Keratinocyte (primary cell): ENCODE measurements around the gene RPAP2. TPM values are rescaled to one million over a fixed set of nuclear protein-coding genes. Genes with fewer than 3 reads are reported as not detected.

Experiments
- DNase-seq: peaks from one replicate; pipeline ENCODE4 v3.0.0-alpha.2; 2011; ENCODE audit warnings: low read depth, missing footprints, low spot score
- FAIRE-seq: peaks from 2 replicates; lab custom pipeline; 2011; peaks lifted over from hg19 to GRCh38; lab: Jason Lieb, UNC
- H2AFZ ChIP-seq: 2 replicates; pipeline ENCODE4 v1.6.0; 2012; ENCODE audit warnings: low read length, control low read depth, inconsistent platforms; ENCODE audit not compliant: control insufficient read depth
- H3K27ac ChIP-seq: 2 replicates; pipeline ENCODE4 v1.5.1; 2011; ENCODE audit warnings: low read length; ENCODE audit not compliant: control insufficient read depth, insufficient read depth
- H3K27me3 ChIP-seq: 3 replicates; pipeline ENCODE4 v1.6.0; 2011; ENCODE audit warnings: low read length; ENCODE audit not compliant: control insufficient read depth, insufficient read depth; ENCODE audit errors: extremely low read depth
- H3K36me3 ChIP-seq, 2 experiments: 2 replicates in 1 of 2; 3 replicates in 1 of 2; pipeline ENCODE4 v1.5.1; 2011; ENCODE audit warnings: low read length in 2 of 2, mild to moderate bottlenecking in 1 of 2; ENCODE audit not compliant: control insufficient read depth in 2 of 2, insufficient read depth in 2 of 2; ENCODE audit errors: extremely low read depth in 1 of 2
- H3K4me1 ChIP-seq: 3 replicates; pipeline ENCODE4 v1.5.1; 2011; ENCODE audit warnings: low read length; ENCODE audit not compliant: control insufficient read depth, insufficient read depth; ENCODE audit errors: extremely low read depth
- H3K4me2 ChIP-seq: 3 replicates; pipeline ENCODE4 v1.6.0; 2011; ENCODE audit warnings: low read depth, low read length; ENCODE audit not compliant: control insufficient read depth, insufficient read depth; ENCODE audit errors: extremely low read depth
- H3K4me3 ChIP-seq, 3 experiments: fragments of 200-600 bp in 1 of 3; sonication (generic) in 1 of 3; 2 replicates in 2 of 3; 3 replicates in 1 of 3; pipeline ENCODE4 v1.5.1; 2011 to 2016; ENCODE audit warnings: low read length in 3 of 3, mild to moderate bottlenecking in 3 of 3, control low read depth in 2 of 3, inconsistent platforms in 1 of 3, low read depth in 1 of 3, mixed read lengths in 1 of 3, mixed run types in 1 of 3, moderate library complexity in 1 of 3; ENCODE audit not compliant: control insufficient read depth in 2 of 3, insufficient read depth in 2 of 3; ENCODE audit errors: extremely low read depth in 1 of 3
- H3K79me2 ChIP-seq: 2 replicates; pipeline ENCODE4 v1.6.0; 2012; ENCODE audit warnings: low read length; ENCODE audit not compliant: control insufficient read depth, insufficient read depth
- H3K9ac ChIP-seq: 3 replicates; pipeline ENCODE4 v1.6.0; 2011; ENCODE audit warnings: low read length; ENCODE audit not compliant: control insufficient read depth, insufficient read depth; ENCODE audit errors: extremely low read depth
- H3K9me1 ChIP-seq: 3 replicates; pipeline ENCODE4 v1.6.0; 2011; ENCODE audit warnings: low read length; ENCODE audit not compliant: control insufficient read depth, insufficient read depth; ENCODE audit errors: extremely low read depth
- H3K9me3 ChIP-seq: 2 replicates; pipeline ENCODE4 v1.5.1; 2012; ENCODE audit warnings: low read depth, low read length; ENCODE audit not compliant: control insufficient read depth
- H4K20me1 ChIP-seq: 3 replicates; pipeline ENCODE4 v1.6.0; 2011; ENCODE audit warnings: low read length; ENCODE audit not compliant: control insufficient read depth, insufficient read depth; ENCODE audit errors: extremely low read depth
- CTCF ChIP-seq, 3 experiments: IDR thresholded peaks in 1 of 3; conservative IDR thresholded peaks in 1 of 3; optimal IDR thresholded peaks in 1 of 3; 2 replicates in 2 of 3; 3 replicates in 1 of 3; pipeline versions ENCODE3 to v1.5.1; 2011; ENCODE audit warnings: low read length in 3 of 3, mild to moderate bottlenecking in 3 of 3, moderate library complexity in 2 of 3, control low read depth in 1 of 3, inconsistent platforms in 1 of 3; ENCODE audit not compliant: insufficient read depth in 2 of 3; ENCODE audit errors: extremely low read depth in 1 of 3
- EZH2 ChIP-seq: IDR thresholded peaks from one replicate; pipeline ENCODE4 v1.6.1; 2012; ENCODE audit warnings: inconsistent platforms, mild to moderate bottlenecking, low read length, moderate library complexity
- dilution Hi-C: fragments of 300-500 bp; cut with MboI; formaldehyde crosslinking; loops from one replicate; pipeline ENCODE4 v1.7.0; 2020; ENCODE audit warnings: low sequenced_read_pairs; ENCODE audit not compliant: extremely low pct_ligation_motif_present
- polyA plus RNA-seq, 5 experiments: library from polyadenylated mRNA; depleted of rRNA in 3 of 5; stranded (reverse) in 3 of 5; stranded (forward) in 1 of 5; unstranded in 1 of 5; fragments of >200 nt; gene quantifications; 1 replicate in 1 of 5; 2 replicates in 3 of 5; 3 replicates in 1 of 5; pipeline versions ENCODE4 v1.2.1 to v1.2.3, GENCODE V29; 2011 to 2012; ENCODE audit warnings: missing spikeins in 2 of 5, low read depth in 1 of 5, low replicate concordance in 1 of 5

RPAP2 gene
- polyA plus RNA-seq, 1 donor (not counting 4 experiments of a cell fraction or from before 2014, with no cell fraction given) = 21.5 TPM

DNA sequence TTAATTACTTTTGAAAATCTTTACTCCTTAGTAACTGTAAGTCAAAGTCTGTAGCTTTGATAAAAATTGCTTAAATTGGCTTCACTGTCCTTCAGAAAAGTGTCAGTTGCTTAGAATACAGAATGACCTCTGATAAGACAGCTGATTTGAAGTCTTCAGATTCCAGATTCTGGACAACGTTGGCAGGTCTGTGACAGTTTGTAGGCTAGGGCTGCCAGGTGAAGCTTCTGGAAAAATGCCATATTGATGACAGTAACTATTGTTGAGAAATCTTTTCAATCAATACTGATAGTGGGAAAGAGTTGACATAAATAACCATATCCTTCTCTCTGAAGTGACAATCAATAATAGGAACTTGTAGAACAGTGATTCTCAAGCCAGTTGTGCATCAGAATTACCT lies 41.3 kb downstream of the RPAP2 start:
- H2AFZ ChIP-seq = no peak overlapping the region
- no peaks in the 10 kb centered on the region for H3K79me2 ChIP-seq
- H3K27me3 ChIP-seq = no peaks in the 10 kb centered on the region
- H3K4me3 ChIP-seq = no peak overlapping the region
- dilution Hi-C loops = no loop called here
- no peak for TF ChIP-seq EZH2
- H3K9me3 ChIP-seq = no peaks in the 10 kb centered on the region
- H3K27ac ChIP-seq = no peak overlapping the region
- DNase-seq (no peak), FAIRE-seq (no peak)
- no peak overlapping the region for H3K4me2 ChIP-seq
- H3K9me1 ChIP-seq = no peaks in the 10 kb centered on the region
- no peak overlapping the region for H3K9ac ChIP-seq
- no peaks in the 10 kb centered on the region for H3K4me1 ChIP-seq
- no peaks in the 10 kb centered on the region for H4K20me1 ChIP-seq
- peaks cover 0 to 5% of the 10 kb centered on the region in 2 experiments for H3K36me3 ChIP-seq

DNA sequence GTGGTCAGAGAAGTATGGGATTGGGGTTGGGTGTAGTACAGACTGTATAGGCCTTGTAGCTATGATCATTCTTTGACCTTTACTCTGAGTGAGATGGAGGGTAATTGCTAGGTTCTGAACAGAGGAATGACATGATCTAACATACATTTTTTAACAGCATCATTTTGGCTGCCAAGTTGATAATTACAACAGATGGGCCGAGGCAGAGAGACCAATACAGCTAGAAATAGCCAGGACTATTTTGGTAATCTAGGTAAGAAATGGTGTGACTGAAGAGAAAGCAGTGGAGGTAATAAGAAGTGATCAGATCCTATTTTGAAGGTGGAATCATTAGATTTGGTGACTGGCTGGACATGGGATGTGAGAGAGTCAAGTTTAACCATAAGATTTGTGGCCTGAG lies 43.5 kb downstream of the RPAP2 start:
- no peak for FAIRE-seq
- no peak for TF ChIP-seq CTCF (optimal IDR thresholded peaks at IDR 0.05 in 1 of 3, IDR thresholded peaks at IDR 0.05 in 1 of 3, conservative IDR thresholded peaks at IDR 0.05 in 1 of 3; ENCODE audit: extremely low read depth in 1 of 3, insufficient read depth in 2 of 3, low read length in 3 of 3)
- TF ChIP-seq EZH2 = no peak
- dilution Hi-C loops = no loop called here

DNA sequence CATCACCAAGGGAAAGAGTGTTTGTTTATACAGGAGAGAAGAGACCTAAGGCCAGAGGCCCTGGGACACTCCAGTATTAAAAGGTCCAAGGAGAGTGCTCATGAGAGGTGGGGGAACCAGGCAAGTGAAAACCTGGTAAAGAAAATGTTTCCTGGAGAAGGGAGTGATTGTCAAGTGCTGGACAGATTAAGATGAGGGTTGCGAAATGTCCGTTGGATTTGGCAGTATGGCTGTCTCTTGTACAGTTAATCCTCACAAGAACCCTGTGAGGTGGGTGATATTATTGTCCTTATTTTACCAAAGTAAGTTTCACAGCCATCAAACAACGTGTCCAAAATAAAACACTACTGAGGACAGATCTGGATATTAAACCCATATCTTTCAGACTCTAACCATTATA lies 44.2 kb downstream of the RPAP2 start:
- Histone ChIP-seq H3K4me1 (no peaks in the 10 kb centered on the region), H3K9ac (no peak overlapping the region), H3K36me3 (peaks cover 0 to 3% of the 10 kb centered on the region in 2 experiments), H3K9me1 (no peaks in the 10 kb centered on the region), H3K4me3 (no peak overlapping the region), H3K27ac (no peak overlapping the region), H3K4me2 (no peak overlapping the region), H3K9me3 (no peaks in the 10 kb centered on the region), H3K27me3 (no peaks in the 10 kb centered on the region), H4K20me1 (no peaks in the 10 kb centered on the region), H2AFZ (no peak overlapping the region), H3K79me2 (no peaks in the 10 kb centered on the region)
- dilution Hi-C loops = no loop called here
- TF ChIP-seq CTCF (optimal IDR thresholded peaks at IDR 0.05 in 1 of 3, IDR thresholded peaks at IDR 0.05 in 1 of 3, conservative IDR thresholded peaks at IDR 0.05 in 1 of 3; ENCODE audit: extremely low read depth in 1 of 3, insufficient read depth in 2 of 3, low read length in 3 of 3) (no peak), EZH2 (no peak)
- no peak for FAIRE-seq
- DNase-seq = no peak

More for the DNA sequence above, 43.5 kb downstream of the RPAP2 start:
- H3K4me3 ChIP-seq = no peak overlapping the region
- no peak for DNase-seq
- H3K9me1 ChIP-seq = no peaks in the 10 kb centered on the region
- no peak overlapping the region for H2AFZ ChIP-seq
- no peaks in the 10 kb centered on the region for H4K20me1 ChIP-seq
- no peaks in the 10 kb centered on the region for H3K27me3 ChIP-seq
- no peak overlapping the region for H3K27ac ChIP-seq
- H3K9ac ChIP-seq = no peak overlapping the region
- H3K79me2 ChIP-seq = no peaks in the 10 kb centered on the region
- no peaks in the 10 kb centered on the region for H3K9me3 ChIP-seq
- H3K36me3 ChIP-seq = peaks cover 0 to 3% of the 10 kb centered on the region in 2 experiments
- no peak overlapping the region for H3K4me2 ChIP-seq
- H3K4me1 ChIP-seq = no peaks in the 10 kb centered on the region
